A549 (cell line): ENCODE results near the gene GFPT1. TPM values are rescaled to one million over a fixed set of nuclear protein-coding genes. Genes with fewer than 3 reads are reported as not detected.

Experiments used
- ATAC-seq, 2 experiments: fragments of 200-7000 bp in 1 of 2; fragments of >200 bp in 1 of 2; cut with Nextera tagmentation in 1 of 2; cut with Tn5 transposase in 1 of 2; 3 replicates each; pipeline versions ENCODE4 v1.8.0 to v1.9.1; 2018 to 2020; ENCODE audit warnings: mild to moderate bottlenecking in 1 of 2, moderate library complexity in 1 of 2
- CTCF ChIA-PET: fragments of 300-600 bp; sonication (Branson Sonifier 250); formaldehyde crosslinking; extraction: SDS; loops from one replicate; lab custom pipeline; 2021; ENCODE audit warnings: antibody characterized with exemption, inconsistent platforms; lab: Yijun Ruan, JAX
- POLR2A ChIA-PET: fragments of 350-600 bp; formaldehyde crosslinking; extraction: SDS; loops from one replicate; lab custom pipeline; 2021; ENCODE audit warnings: antibody characterized with exemption, inconsistent platforms; lab: Yijun Ruan, JAX
- DNase-seq, 2 experiments: peaks; one replicate each; pipeline versions ENCODE4 v3.0.0 to v3.0.0-alpha.2; 2011 to 2016; ENCODE audit warnings: low read depth in 1 of 2, low spot score in 1 of 2
- FAIRE-seq: peaks from 2 replicates; lab custom pipeline; 2011; peaks lifted over from hg19 to GRCh38; lab: Jason Lieb, UNC
- H3K27ac ChIP-seq, 2 experiments: fragments of >200 bp; sonication (Bioruptor Twin); formaldehyde crosslinking; 3 replicates each; pipeline ENCODE4 v1.5.1; 2016 to 2017
- H3K4me1 ChIP-seq: fragments of >200 bp; sonication (Bioruptor Twin); formaldehyde crosslinking; 3 replicates; pipeline ENCODE4 v1.6.1; 2016
- H3K4me2 ChIP-seq: fragments of >200 bp; sonication (Bioruptor Twin); formaldehyde crosslinking; 3 replicates; pipeline ENCODE4 v1.6.1; 2016
- H3K4me3 ChIP-seq: fragments of >200 bp; sonication (Bioruptor Twin); formaldehyde crosslinking; 3 replicates; pipeline ENCODE4 v1.5.1; 2016
- H3K9me3 ChIP-seq: fragments of >200 bp; sonication (Bioruptor Twin); formaldehyde crosslinking; 3 replicates; pipeline ENCODE4 v1.6.1; 2016
- CEBPB ChIP-seq, 2 experiments: fragments of >200 bp in 1 of 2; sonication (Bioruptor Twin) in 1 of 2; formaldehyde crosslinking in 1 of 2; IDR thresholded peaks; 2 replicates each; pipeline ENCODE4 v1.6.1; 2012 to 2016
- EHMT2 ChIP-seq: fragments of 200-600 bp; sonication (generic); IDR thresholded peaks from 2 replicates; pipeline ENCODE4 v1.6.1; 2016; ENCODE audit warnings: antibody characterized with exemption, low read depth, mild to moderate bottlenecking, moderate library complexity
- HOXB13 ChIP-seq: fragments of 250-450 bp; sonication (Bioruptor Pico); IDR thresholded peaks from 2 replicates; pipeline ENCODE4 v1.5.0; 2020; ENCODE audit warnings: low read depth, mild to moderate bottlenecking, moderate library complexity
- HOXB5 ChIP-seq: fragments of 250-450 bp; sonication (Bioruptor Pico); IDR thresholded peaks from 2 replicates; pipeline ENCODE4 v1.5.0; 2020; ENCODE audit warnings: mild to moderate bottlenecking, moderate library complexity
- KDM1A ChIP-seq: fragments of 200-600 bp; sonication (generic); IDR thresholded peaks from 2 replicates; pipeline ENCODE4 v1.6.1; 2016; ENCODE audit warnings: low read depth, mild to moderate bottlenecking
- KDM5A ChIP-seq: fragments of 200-600 bp; sonication (generic); IDR thresholded peaks from 2 replicates; pipeline ENCODE4 v1.6.1; 2016; ENCODE audit warnings: antibody characterized with exemption, mild to moderate bottlenecking
- MAFK ChIP-seq: fragments of 450-650 bp; IDR thresholded peaks from 2 replicates; pipeline ENCODE4 v1.6.1; 2014; ENCODE audit not compliant: partially characterized antibody
- MAX ChIP-seq: IDR thresholded peaks from 2 replicates; pipeline ENCODE4 v1.6.1; 2012
- MYC ChIP-seq: IDR thresholded peaks from 2 replicates; pipeline ENCODE4 v1.6.1; 2012; ENCODE audit warnings: mild to moderate bottlenecking, inconsistent platforms, low read length, improper control_type of control experiment, borderline replicate concordance
- NPAS2 ChIP-seq: fragments of 250-450 bp; sonication (Bioruptor Pico); IDR thresholded peaks from 2 replicates; pipeline ENCODE4 v1.8.0; 2022; ENCODE audit warnings: mild to moderate bottlenecking, moderate library complexity, borderline replicate concordance
- NR3C1 ChIP-seq: fragments of >200 bp; sonication (Bioruptor Twin); formaldehyde crosslinking; IDR thresholded peaks from 3 replicates; pipeline ENCODE4 v1.6.1; 2017
- POLR2AphosphoS2 ChIP-seq: conservative IDR thresholded peaks from 2 replicates; pipeline ENCODE4 v1.6.1; 2012; ENCODE audit warnings: low read length, improper control_type of control experiment, inconsistent platforms
- RAD21 ChIP-seq, 2 experiments: fragments of >200 bp in 1 of 2; sonication (Bioruptor Twin) in 1 of 2; formaldehyde crosslinking in 1 of 2; IDR thresholded peaks in 1 of 2; conservative IDR thresholded peaks in 1 of 2; 2 replicates in 1 of 2; 3 replicates in 1 of 2; pipeline ENCODE4 v1.6.1; 2012 to 2018; ENCODE audit warnings: inconsistent platforms in 1 of 2
- RARB ChIP-seq: fragments of 250-450 bp; sonication (Bioruptor Pico); IDR thresholded peaks from 2 replicates; pipeline ENCODE4 v1.8.0; 2021; ENCODE audit warnings: mild to moderate bottlenecking, moderate library complexity
- RCOR1 ChIP-seq: fragments of 150-350 bp; IDR thresholded peaks from 2 replicates; pipeline ENCODE4 v1.6.1; 2014; ENCODE audit warnings: antibody characterized with exemption, low read length, low read depth
- RFX5 ChIP-seq: fragments of 450-650 bp; IDR thresholded peaks from 2 replicates; pipeline ENCODE4 v1.7.1; 2014; ENCODE audit warnings: antibody characterized with exemption, mild to moderate bottlenecking, moderate library complexity
- WGBS: methylation state at CpG from one replicate; pipeline ENCODE4 v1.1.6; 2017; ENCODE audit errors: missing lambda C conversion rate; 5-methylcytosine and 5-hydroxymethylcytosine counted together
- polyA plus RNA-seq, 4 experiments: library from polyadenylated mRNA; depleted of rRNA in 3 of 4; stranded (reverse); fragments of >200 nt; fragmentation: RNase III in 1 of 4; extraction: RNeasy Plus Mini Kit Qiagen cat#74134 plus additional on column Dnase treatment in 1 of 4; gene quantifications; 2 replicates in 3 of 4; 3 replicates in 1 of 4; pipeline ENCODE4 v1.2.3, GENCODE V29; 2011 to 2017
- TF ChIP-seq, protein P1 (sequence below): fragments of >200 bp; sonication (Bioruptor Twin); formaldehyde crosslinking; IDR thresholded peaks from 3 replicates; pipeline ENCODE4 v1.6.1; 2016
- TF ChIP-seq, protein P2 (sequence below): fragments of 250-450 bp; sonication (Bioruptor Pico); IDR thresholded peaks from 2 replicates; pipeline ENCODE4 v1.5.0; 2020; ENCODE audit warnings: low read depth, mild to moderate bottlenecking, moderate library complexity

Gene GFPT1
- polyA plus RNA-seq, 2 of the 4 experiments (the other 2 are of a cell fraction): 24.0 to 59.9 TPM

- DNase-seq (no peak), ATAC-seq (no peak), FAIRE-seq (no peak)
- H3K4me3 ChIP-seq: no peak overlapping the region
- ChIA-PET CTCF (interaction anchor here (0.8 to 1.4 kb wide), 2 partner anchors 18 to 37 kb away, joined by 3 read pairs; partner anchors contain the start of gene NFU1), POLR2A (no interaction called here)
- no peak overlapping the region for H3K4me2 ChIP-seq
- no peak overlapping the region for H3K27ac ChIP-seq
- peaks cover 9% of the 10 kb centered on the region for H3K9me3 ChIP-seq
- peaks cover 17% of the 10 kb centered on the region for H3K4me1 ChIP-seq
- TF ChIP-seq NR3C1: no peak
- TF ChIP-seq CEBPB (IDR thresholded peaks at IDR 0.05): no peak
- TF ChIP-seq, protein P1, sequence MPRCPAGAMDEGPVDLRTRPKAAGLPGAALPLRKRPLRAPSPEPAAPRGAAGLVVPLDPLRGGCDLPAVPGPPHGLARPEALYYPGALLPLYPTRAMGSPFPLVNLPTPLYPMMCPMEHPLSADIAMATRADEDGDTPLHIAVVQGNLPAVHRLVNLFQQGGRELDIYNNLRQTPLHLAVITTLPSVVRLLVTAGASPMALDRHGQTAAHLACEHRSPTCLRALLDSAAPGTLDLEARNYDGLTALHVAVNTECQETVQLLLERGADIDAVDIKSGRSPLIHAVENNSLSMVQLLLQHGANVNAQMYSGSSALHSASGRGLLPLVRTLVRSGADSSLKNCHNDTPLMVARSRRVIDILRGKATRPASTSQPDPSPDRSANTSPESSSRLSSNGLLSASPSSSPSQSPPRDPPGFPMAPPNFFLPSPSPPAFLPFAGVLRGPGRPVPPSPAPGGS: no peak
- WGBS: 96% methylated on average over 3 of the region's 3 CpGs
Measured at GRCh38 chr2:69400121-69400520, 13.1 kb upstream of the GFPT1 start.

- POLR2A ChIA-PET: no interaction called here
- Histone ChIP-seq H3K4me2 (peak overlapping the region; percentile 6; the same call in 1 of the 3 replicates), H3K4me3 (no peak overlapping the region), H3K9me3 (no peaks in the 10 kb centered on the region), H3K27ac (no peak overlapping the region)
- CTCF ChIA-PET: interaction anchor here (0.6 to 0.7 kb wide), 2 partner anchors 44 to 646 kb away, joined by 3 read pairs; no protein-coding TSS in a partner anchor
- TF ChIP-seq RFX5 (no peak), KDM1A (no peak), MYC (no peak), KDM5A (no peak)
- TF ChIP-seq, all 56 proteins: peak for 0
- DNase-seq (no peak), ATAC-seq (no peak), FAIRE-seq (no peak)
- H3K4me1 ChIP-seq: peaks cover 17% of the 10 kb centered on the region
Measured at GRCh38 chr2:69397234-69397633, 10.2 kb upstream of the GFPT1 start.

GRCh38 chr2:69395866-69396265 lies 8.8 kb upstream of the GFPT1 start:
- TF ChIP-seq NR3C1 (no peak), MAFK (no peak), EHMT2 (no peak), MAX (no peak), RCOR1 (no peak)
- TF ChIP-seq, protein P2, sequence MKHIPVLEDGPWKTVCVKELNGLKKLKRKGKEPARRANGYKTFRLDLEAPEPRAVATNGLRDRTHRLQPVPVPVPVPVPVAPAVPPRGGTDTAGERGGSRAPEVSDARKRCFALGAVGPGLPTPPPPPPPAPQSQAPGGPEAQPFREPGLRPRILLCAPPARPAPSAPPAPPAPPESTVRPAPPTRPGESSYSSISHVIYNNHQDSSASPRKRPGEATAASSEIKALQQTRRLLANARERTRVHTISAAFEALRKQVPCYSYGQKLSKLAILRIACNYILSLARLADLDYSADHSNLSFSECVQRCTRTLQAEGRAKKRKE: no peak
- DNase-seq (no peak), FAIRE-seq (no peak), ATAC-seq (no peak)
- H3K4me3 ChIP-seq: no peak overlapping the region
- H3K4me1 ChIP-seq: peaks cover 17% of the 10 kb centered on the region
- H3K9me3 ChIP-seq: no peaks in the 10 kb centered on the region
- H3K27ac ChIP-seq: no peak overlapping the region
- WGBS: 3% methylated on average over 1 of the region's 1 CpG
- CTCF ChIA-PET: no interaction called here
- H3K4me2 ChIP-seq: 0 out of 3 replicates have a peak overlapping the region, but pooled peaks have one; percentile 13
- POLR2A ChIA-PET: no interaction called here

DNA sequence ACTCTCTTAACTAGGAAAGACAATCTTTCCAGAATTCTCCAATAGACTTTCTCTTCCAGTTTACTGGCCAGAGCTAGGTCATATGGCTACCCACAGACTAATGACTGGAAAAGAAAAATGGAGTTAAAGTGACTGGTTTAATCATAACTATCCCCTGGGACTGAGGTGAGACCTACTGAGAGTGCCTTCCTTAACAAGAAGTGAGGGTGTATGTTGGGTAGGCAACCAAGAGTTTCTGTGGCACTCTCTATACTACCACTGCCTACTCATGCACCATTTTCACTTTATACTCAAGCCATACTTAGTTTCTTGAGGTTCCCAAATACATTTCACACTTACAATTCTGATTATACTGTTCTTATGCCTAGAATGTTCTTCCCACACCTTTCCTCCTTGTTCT lies 6.9 kb upstream of the GFPT1 start:
- Histone ChIP-seq H3K27ac (no peak overlapping the region), H3K4me1 (peaks cover 17% of the 10 kb centered on the region), H3K4me3 (no peak overlapping the region), H3K9me3 (no peaks in the 10 kb centered on the region), H3K4me2 (no peak overlapping the region)
- CTCF ChIA-PET: no interaction called here
- ATAC-seq: no peak
- no peak for FAIRE-seq
- POLR2A ChIA-PET: no interaction called here
- DNase-seq: no peak
- TF ChIP-seq RCOR1 (no peak), HOXB13 (CRISPR knock-in tag) (no peak), RAD21 (conservative IDR thresholded peaks at IDR 0.05 in 1 of 2, IDR thresholded peaks at IDR 0.05 in 1 of 2) (no peak), HOXB5 (no peak), RARB (CRISPR knock-in tag) (no peak), POLR2AphosphoS2 (no peak), NPAS2 (CRISPR knock-in tag) (no peak)
